ENCODE results near the gene CACNG4. TPM values are rescaled to one million over a fixed set of nuclear protein-coding genes. Genes with fewer than 3 reads are reported as not detected.

The CACNG4 gene
- total RNA-seq, 1 donor from 2014 or later = 5.8 TPM

GRCh38 chr17:67044016-67044772, 79.7 kb downstream of the CACNG4 start, which contains the start of gene CACNG1:
Gene CACNG1 (plus strand): TSS chr17:67044554. CDS start chr17:67044661, 107 bp downstream.
- DNase-seq (ENCODE audit: low read depth) (no peak), FAIRE-seq (no peak)
- peaks cover 47% of the 10 kb centered on the region for H3K27me3 Mint-ChIP-seq (ENCODE audit: low read depth, unreplicated experiment)
- Histone ChIP-seq H4K20me1 (ENCODE audit: insufficient read depth, low read length) (no peaks in the 10 kb centered on the region), H3K4me2 (ENCODE audit: low read length) (no peak within 1 kb of the TSS), H3K27me3 (ENCODE audit: insufficient read depth, low read length) (no peaks in the 10 kb centered on the region), H3K27ac (ENCODE audit: low read depth, low read length) (no peak within 1 kb of the TSS), H3K79me2 (ENCODE audit: insufficient read depth, low read length) (no peaks in the 10 kb centered on the region), H2AFZ (ENCODE audit: low read depth, low read length) (no peak within 1 kb of the TSS), H3K4me3 (ENCODE audit: insufficient read depth, low read depth, low read length) (no peak within 1 kb of the TSS), H3K36me3 (ENCODE audit: insufficient read depth, low read length) (no peaks in the 10 kb centered on the region), H3K9ac (ENCODE audit: low read length) (no peak within 1 kb of the TSS), H3K4me1 (ENCODE audit: insufficient read depth, low read length) (no peaks in the 10 kb centered on the region), H3K9me3 (ENCODE audit: insufficient read depth, low read depth, low read length) (peaks cover 4% of the 10 kb centered on the region)
- H3K4me1 Mint-ChIP-seq (ENCODE audit: low read depth, unreplicated experiment) = no peaks in the 10 kb centered on the region
- H3K27ac Mint-ChIP-seq (ENCODE audit: unreplicated experiment) = no peak within 1 kb of the TSS
- no peak within 1 kb of the TSS for H3K4me3 Mint-ChIP-seq (ENCODE audit: unreplicated experiment)
- TF ChIP-seq, protein P1, sequence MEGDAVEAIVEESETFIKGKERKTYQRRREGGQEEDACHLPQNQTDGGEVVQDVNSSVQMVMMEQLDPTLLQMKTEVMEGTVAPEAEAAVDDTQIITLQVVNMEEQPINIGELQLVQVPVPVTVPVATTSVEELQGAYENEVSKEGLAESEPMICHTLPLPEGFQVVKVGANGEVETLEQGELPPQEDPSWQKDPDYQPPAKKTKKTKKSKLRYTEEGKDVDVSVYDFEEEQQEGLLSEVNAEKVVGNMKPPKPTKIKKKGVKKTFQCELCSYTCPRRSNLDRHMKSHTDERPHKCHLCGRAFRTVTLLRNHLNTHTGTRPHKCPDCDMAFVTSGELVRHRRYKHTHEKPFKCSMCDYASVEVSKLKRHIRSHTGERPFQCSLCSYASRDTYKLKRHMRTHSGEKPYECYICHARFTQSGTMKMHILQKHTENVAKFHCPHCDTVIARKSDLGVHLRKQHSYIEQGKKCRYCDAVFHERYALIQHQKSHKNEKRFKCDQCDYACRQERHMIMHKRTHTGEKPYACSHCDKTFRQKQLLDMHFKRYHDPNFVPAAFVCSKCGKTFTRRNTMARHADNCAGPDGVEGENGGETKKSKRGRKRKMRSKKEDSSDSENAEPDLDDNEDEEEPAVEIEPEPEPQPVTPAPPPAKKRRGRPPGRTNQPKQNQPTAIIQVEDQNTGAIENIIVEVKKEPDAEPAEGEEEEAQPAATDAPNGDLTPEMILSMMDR (IDR thresholded peaks at IDR 0.05; ENCODE audit: insufficient read depth, low read depth, low read length) = no peak
- TF ChIP-seq EZH2 (IDR thresholded peaks at IDR 0.05; ENCODE audit: insufficient read depth, low read length) = no peak
- H3K9me3 Mint-ChIP-seq (ENCODE audit: unreplicated experiment) = peaks cover 22% of the 10 kb centered on the region
- H3K36me3 Mint-ChIP-seq (ENCODE audit: low read depth, unreplicated experiment) = peaks cover 5% of the 10 kb centered on the region

DNA sequence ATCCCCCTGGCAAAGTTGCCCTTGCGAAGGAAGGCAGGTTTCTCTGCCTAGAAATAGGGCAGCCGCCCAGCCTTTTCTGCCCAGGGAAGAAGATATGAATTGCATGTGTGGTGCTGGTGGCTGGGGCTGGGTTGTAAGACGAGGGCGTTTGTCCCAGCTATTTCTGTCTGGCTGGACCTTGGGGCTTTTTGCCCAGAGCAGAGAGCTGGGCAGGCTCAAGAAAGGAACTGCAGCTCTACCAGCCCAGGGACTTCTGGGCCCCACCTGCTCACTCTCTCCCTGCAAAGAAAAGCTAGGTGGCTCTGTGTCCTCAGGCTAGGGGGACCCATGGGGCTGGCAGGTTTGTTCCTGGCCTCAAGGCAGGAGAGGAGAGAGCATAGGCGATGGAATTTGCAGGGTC, 80.4 kb downstream of the CACNG4 start:
- DNase-seq (ENCODE audit: low read depth) (no peak), FAIRE-seq (no peak)
- Histone ChIP-seq H3K79me2 (ENCODE audit: insufficient read depth, low read length) (no peaks in the 10 kb centered on the region), H3K4me1 (ENCODE audit: insufficient read depth, low read length) (no peaks in the 10 kb centered on the region), H3K27ac (ENCODE audit: low read depth, low read length) (no peak overlapping the region), H4K20me1 (ENCODE audit: insufficient read depth, low read length) (no peaks in the 10 kb centered on the region), H3K9me3 (ENCODE audit: insufficient read depth, low read depth, low read length) (peaks cover 12% of the 10 kb centered on the region), H3K4me3 (ENCODE audit: insufficient read depth, low read depth, low read length) (no peak overlapping the region), H3K9ac (ENCODE audit: low read length) (no peak overlapping the region), H3K4me2 (ENCODE audit: low read length) (no peak overlapping the region), H2AFZ (ENCODE audit: low read depth, low read length) (no peak overlapping the region), H3K36me3 (ENCODE audit: insufficient read depth, low read length) (no peaks in the 10 kb centered on the region), H3K27me3 (ENCODE audit: insufficient read depth, low read length) (no peaks in the 10 kb centered on the region)
- H3K9me3 Mint-ChIP-seq (ENCODE audit: unreplicated experiment) = peaks cover 24% of the 10 kb centered on the region
- H3K36me3 Mint-ChIP-seq (ENCODE audit: low read depth, unreplicated experiment) = peaks cover 5% of the 10 kb centered on the region
- H3K27me3 Mint-ChIP-seq (ENCODE audit: low read depth, unreplicated experiment) = peaks cover 41% of the 10 kb centered on the region
- no peak overlapping the region for H3K4me3 Mint-ChIP-seq (ENCODE audit: unreplicated experiment)
- H3K27ac Mint-ChIP-seq (ENCODE audit: unreplicated experiment) = no peak overlapping the region
- no peaks in the 10 kb centered on the region for H3K4me1 Mint-ChIP-seq (ENCODE audit: low read depth, unreplicated experiment)
- TF ChIP-seq, protein P1 (IDR thresholded peaks at IDR 0.05; ENCODE audit: insufficient read depth, low read depth, low read length) = no peak
- TF ChIP-seq EZH2 (IDR thresholded peaks at IDR 0.05; ENCODE audit: insufficient read depth, low read length) = no peak

- Histone ChIP-seq H4K20me1 (ENCODE audit: insufficient read depth, low read length) (no peaks in the 10 kb centered on the region), H3K4me3 (ENCODE audit: insufficient read depth, low read depth, low read length) (no peak overlapping the region), H3K4me1 (ENCODE audit: insufficient read depth, low read length) (no peaks in the 10 kb centered on the region), H3K79me2 (ENCODE audit: insufficient read depth, low read length) (no peaks in the 10 kb centered on the region), H3K9ac (ENCODE audit: low read length) (no peak overlapping the region), H3K36me3 (ENCODE audit: insufficient read depth, low read length) (no peaks in the 10 kb centered on the region), H2AFZ (ENCODE audit: low read depth, low read length) (no peak overlapping the region), H3K9me3 (ENCODE audit: insufficient read depth, low read depth, low read length) (peaks cover 12% of the 10 kb centered on the region), H3K4me2 (ENCODE audit: low read length) (no peak overlapping the region), H3K27ac (ENCODE audit: low read depth, low read length) (no peak overlapping the region), H3K27me3 (ENCODE audit: insufficient read depth, low read length) (no peaks in the 10 kb centered on the region)
- no peak for TF ChIP-seq EZH2 (IDR thresholded peaks at IDR 0.05; ENCODE audit: insufficient read depth, low read length)
- TF ChIP-seq, protein P1 (IDR thresholded peaks at IDR 0.05; ENCODE audit: insufficient read depth, low read depth, low read length) = no peak
- Mint-ChIP-seq H3K27ac (ENCODE audit: unreplicated experiment) (no peak overlapping the region), H3K9me3 (ENCODE audit: unreplicated experiment) (peaks cover 24% of the 10 kb centered on the region), H3K4me3 (ENCODE audit: unreplicated experiment) (no peak overlapping the region), H3K36me3 (ENCODE audit: low read depth, unreplicated experiment) (peaks cover 5% of the 10 kb centered on the region), H3K4me1 (ENCODE audit: low read depth, unreplicated experiment) (no peaks in the 10 kb centered on the region), H3K27me3 (ENCODE audit: low read depth, unreplicated experiment) (peaks cover 39% of the 10 kb centered on the region)
- DNase-seq (ENCODE audit: low read depth) (no peak), FAIRE-seq (no peak)
These were observed 81.9 kb downstream of the CACNG4 start for GRCh38 chr17:67046398-67046797.
